ENCODE measurements around the gene CSMD2.

- TF ChIP-seq CTCF (IDR thresholded peaks at IDR 0.05) = no peak
- TF ChIP-seq EZH2 (IDR thresholded peaks at IDR 0.05) = no peak
Observed at GRCh38 chr1:33946836-33947235, 218.2 kb downstream of the CSMD2 start.

Data from neural progenitor cell (in vitro differentiated cells).